Coronary artery (tissue), 2 donors: ENCODE data around the gene ANKDD1A.
A peak's percentile ranks its signal among the peaks of the same experiment; 100 is the strongest.

Experiments used
- DNase-seq: peaks from one replicate; pipeline ENCODE4 v3.0.0-alpha.2; 2017; ENCODE audit warnings: low spot score
- H3K27ac ChIP-seq, 2 donors: fragments of 200-600 bp; sonication (generic); one replicate each; pipeline ENCODE4 v1.5.1; 2016 to 2019
- H3K4me3 ChIP-seq: fragments of 200-600 bp; sonication (generic); 2 replicates; pipeline ENCODE4 v1.5.1; 2016; ENCODE audit warnings: mild to moderate bottlenecking, moderate library complexity
- TF ChIP-seq, protein P1 (sequence below): fragments of 200-600 bp; sonication (generic); IDR thresholded peaks from one replicate; pipeline ENCODE4 v1.5.1; 2019; ENCODE audit warnings: antibody characterized with exemption

ANKDD1A gene

DNA sequence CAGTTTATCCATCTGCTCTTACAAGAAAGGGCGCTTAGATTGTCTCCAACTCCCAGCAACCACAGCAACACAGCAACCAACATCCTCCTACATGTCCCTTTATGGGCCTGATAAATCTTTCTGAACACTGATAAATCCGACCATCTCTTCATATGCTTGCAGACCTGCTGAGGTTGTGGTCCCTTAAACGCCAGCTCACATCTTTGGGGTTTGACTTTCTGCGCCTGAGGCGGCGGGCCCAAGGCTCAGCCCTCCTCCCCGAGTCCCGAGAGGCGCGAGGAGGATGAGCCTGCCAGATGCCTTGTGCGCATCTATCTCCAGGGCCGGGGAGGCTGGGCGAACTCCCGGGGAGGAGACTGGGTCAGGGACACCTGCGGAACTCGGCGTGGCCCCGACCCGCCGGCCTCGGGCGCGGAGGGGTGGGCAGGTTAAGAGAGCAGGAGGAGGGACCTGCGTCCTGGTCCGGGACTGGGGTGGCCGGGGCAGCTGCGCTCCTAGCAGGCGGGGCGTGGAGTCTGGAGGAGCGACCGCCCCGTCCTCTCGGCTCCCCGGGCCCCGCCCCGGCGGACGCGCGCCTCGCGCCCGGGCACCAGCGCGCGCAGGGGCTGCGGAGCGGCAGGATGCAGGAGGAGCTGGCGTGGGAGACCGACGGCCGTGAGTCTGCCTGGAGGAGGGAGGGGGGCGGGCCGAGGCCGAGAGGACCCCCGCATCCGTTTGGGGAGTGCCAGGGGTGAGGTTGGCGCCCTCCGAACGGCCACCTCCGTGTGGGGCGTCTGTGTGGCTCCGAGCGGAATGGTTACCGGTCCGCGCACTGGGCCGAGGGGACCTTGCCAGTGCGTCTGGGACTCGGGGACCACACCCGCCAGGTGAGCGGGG is at the start of gene ANKDD1A:
Gene ANKDD1A, plus strand, starts transcription at position 592 of the 876 bp plus-strand sequence. Its CDS starts 29 bp downstream, at position 621.
- Histone ChIP-seq H3K4me3 (peak within 1 kb of the TSS; percentile 94), H3K27ac (peak within 1 kb of the TSS; percentile 45 to 78)
- TF ChIP-seq, protein P1, sequence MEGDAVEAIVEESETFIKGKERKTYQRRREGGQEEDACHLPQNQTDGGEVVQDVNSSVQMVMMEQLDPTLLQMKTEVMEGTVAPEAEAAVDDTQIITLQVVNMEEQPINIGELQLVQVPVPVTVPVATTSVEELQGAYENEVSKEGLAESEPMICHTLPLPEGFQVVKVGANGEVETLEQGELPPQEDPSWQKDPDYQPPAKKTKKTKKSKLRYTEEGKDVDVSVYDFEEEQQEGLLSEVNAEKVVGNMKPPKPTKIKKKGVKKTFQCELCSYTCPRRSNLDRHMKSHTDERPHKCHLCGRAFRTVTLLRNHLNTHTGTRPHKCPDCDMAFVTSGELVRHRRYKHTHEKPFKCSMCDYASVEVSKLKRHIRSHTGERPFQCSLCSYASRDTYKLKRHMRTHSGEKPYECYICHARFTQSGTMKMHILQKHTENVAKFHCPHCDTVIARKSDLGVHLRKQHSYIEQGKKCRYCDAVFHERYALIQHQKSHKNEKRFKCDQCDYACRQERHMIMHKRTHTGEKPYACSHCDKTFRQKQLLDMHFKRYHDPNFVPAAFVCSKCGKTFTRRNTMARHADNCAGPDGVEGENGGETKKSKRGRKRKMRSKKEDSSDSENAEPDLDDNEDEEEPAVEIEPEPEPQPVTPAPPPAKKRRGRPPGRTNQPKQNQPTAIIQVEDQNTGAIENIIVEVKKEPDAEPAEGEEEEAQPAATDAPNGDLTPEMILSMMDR, result no peak
- peak; percentile 88 for DNase-seq

DNA sequence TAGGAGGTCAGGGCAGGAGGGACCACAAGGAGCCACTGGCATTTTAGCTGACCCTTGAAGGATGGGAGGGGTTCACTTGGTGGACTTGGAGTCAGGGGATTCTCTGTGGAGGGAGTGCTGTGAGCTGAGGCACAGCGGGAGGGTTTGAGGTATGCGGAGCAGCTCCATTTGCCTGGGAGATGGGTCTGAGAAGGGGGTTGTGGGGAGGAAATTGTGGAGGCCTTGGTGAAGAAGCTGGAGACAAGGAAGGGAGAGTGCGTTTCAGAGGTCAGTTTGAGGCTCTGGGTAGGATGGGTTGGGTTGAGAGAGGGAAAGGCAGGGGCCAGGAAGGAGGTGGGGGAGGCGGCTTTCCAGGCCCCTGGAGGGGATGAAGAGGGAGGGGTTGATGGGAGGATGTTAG is 49.7 kb upstream of the ANKDD1A start:
- peak overlapping the region in 1 of 2 donors; percentile 17 for H3K27ac ChIP-seq
- TF ChIP-seq, protein P1, result no peak

DNA sequence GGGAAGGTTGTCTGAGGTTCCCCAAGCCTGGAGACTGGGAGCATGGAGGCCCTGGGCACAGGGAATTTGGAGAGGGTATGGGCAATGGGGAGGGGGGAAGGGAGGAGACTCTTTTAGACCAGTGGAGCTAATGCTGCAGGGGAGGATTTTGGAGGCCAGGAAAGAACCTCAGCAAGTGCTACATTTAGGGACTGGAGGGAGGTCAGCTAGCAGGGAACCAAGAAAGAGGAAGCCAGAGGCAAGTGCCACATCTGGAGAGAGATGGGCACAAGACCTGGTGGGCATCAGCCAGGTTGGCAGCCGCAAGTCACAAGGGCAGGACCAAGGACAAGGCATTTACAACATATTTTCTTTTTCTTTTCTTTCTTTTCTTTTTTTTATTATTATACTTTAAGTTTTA is 49.3 kb upstream of the ANKDD1A start:
- no peak for DNase-seq
- Histone ChIP-seq H3K27ac (no peak overlapping the region), H3K4me3 (no peak overlapping the region)
- TF ChIP-seq, protein P1, result no peak

More for the DNA sequence above, 49.7 kb upstream of the ANKDD1A start:
- no peak for DNase-seq
- H3K4me3 ChIP-seq, result no peak overlapping the region

DNA sequence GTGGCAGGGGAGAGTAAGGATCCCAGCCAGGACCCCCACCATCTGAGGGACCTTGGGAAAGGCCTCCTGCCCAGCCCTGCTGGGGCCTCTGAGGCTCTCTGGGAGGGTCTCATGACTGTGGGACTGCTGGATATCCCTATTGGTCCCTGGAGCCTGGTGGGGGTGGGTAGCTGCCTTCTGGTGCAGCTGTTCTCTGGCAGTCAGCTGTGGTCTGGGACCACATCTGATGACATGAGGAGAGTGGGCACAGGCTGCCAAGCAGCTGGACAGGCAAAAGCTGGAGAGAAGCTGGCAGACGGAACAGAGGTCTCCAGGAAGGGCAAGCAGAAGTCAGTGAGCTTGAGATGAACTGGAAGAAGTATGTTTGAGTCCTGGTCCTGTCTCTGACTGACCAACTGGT is 47.6 kb upstream of the ANKDD1A start:
- Histone ChIP-seq H3K4me3 (no peak overlapping the region), H3K27ac (no peak overlapping the region)
- TF ChIP-seq, protein P1, result no peak
- no peak for DNase-seq

DNA sequence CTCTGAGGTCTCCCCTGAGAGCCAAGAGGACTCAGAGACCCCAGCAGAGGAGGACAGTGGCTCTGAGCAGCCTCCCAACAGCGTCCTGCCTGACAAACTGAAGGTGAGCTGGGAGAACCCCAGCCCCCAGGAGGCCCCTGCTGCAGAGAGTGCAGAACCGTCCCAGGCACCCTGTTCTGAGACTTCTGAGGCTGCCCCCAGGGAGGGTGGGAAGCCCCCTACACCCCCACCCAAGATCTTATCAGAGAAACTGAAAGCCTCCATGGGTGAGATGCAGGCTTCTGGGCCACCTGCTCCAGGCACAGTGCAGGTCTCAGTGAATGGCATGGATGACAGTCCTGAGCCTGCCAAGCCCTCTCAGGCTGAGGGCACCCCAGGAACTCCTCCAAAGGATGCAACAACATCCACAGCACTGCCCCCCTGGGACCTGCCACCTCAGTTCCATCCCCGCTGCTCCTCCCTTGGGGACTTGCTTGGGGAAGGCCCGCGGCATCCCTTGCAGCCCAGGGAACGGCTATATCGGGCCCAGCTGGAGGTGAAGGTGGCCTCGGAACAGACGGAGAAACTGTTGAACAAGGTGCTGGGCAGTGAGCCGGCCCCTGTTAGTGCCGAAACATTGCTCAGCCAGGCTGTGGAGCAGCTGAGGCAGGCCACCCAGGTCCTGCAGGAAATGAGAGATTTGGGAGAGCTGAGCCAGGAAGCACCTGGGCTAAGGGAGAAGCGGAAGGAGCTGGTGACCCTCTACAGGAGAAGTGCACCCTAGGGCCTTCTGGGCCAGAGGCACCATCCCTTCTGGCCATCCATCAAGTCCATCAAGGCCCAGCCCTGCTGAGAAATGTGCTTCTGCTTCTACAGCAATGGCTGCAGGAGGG is 46.3 kb upstream of the ANKDD1A start:
- DNase-seq, result no peak
- Histone ChIP-seq H3K4me3 (no peak overlapping the region), H3K27ac (peak overlapping the region in 1 of 2 donors; percentile 54)
- TF ChIP-seq, protein P1, result no peak

DNA sequence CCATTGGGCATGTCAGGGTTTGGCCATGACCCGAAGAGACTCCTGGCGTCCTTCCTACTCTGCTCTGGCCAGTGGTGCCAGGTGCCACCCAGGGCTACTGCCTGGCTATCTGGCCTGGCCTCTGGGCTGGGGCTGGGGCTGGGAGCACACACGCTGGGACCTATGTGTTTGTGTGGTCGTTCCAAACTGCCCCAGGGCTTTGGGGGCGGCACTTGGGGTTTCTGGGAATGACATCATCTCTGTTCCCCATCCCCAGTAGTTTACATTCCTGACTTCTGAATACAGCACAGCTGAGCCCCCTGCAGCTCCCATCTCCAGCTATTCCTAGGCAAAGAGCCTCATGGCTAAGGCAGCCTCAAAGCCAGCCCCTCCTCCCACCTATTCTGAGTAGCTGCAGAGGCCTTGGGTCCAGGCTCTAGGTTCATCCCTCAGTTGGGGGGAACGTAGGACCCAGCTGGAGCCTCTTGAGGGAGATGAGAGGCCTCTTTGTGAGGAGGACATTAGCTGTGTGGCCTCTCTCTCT is 45.6 kb upstream of the ANKDD1A start:
- Histone ChIP-seq H3K27ac (peak overlapping the region in 1 of 2 donors; percentile 54), H3K4me3 (no peak overlapping the region)
- DNase-seq, result no peak
- TF ChIP-seq, protein P1, result no peak
